ENCODE measurements around the gene FBLN2.
"Not testable (repeated sequence)": the region's sequence is repeated elsewhere in the genome, so short reads cannot be mapped to it uniquely, and the experiment has no call there.

Gene FBLN2

DNA sequence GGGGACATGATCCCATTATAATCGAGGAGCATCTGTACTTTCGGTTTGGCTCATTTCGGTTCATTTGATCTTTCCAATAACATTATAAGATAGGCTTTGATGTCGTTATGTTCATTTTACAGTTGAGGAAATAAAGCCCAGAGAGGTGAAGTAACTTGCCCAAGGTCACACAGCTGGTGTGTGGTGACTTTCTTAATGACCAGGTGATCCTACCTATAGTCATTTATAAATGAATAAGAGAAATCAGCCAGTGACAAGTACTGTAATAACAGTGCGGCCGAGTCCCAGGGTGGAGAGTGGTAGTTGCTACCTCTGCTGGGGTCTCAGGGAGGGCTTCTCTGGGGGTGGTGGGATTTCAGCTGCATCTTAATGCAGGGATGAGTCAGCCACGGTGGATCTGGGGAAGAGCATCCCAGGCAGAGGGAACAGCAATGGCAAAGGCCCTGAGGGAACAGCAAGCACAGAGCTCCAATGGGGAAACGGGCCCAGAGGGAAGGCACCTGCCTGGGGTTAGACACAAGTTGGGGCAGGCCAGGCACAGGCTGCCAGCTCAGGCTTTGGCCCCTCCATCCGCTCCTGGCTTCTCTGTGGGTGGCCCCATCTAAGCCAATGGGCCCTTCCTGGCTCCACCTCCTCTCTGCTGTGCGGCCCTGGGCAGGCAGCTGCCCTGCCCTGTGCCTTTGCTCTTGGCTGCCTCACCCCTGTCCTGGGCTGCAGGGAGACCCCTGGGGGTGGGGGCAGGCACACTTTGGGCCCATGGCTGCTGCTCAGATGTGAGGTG lies 1.1 kb upstream of the FBLN2 start:
- no peak for FAIRE-seq
- no peak for DNase-seq (ENCODE audit: low spot score)

DNA sequence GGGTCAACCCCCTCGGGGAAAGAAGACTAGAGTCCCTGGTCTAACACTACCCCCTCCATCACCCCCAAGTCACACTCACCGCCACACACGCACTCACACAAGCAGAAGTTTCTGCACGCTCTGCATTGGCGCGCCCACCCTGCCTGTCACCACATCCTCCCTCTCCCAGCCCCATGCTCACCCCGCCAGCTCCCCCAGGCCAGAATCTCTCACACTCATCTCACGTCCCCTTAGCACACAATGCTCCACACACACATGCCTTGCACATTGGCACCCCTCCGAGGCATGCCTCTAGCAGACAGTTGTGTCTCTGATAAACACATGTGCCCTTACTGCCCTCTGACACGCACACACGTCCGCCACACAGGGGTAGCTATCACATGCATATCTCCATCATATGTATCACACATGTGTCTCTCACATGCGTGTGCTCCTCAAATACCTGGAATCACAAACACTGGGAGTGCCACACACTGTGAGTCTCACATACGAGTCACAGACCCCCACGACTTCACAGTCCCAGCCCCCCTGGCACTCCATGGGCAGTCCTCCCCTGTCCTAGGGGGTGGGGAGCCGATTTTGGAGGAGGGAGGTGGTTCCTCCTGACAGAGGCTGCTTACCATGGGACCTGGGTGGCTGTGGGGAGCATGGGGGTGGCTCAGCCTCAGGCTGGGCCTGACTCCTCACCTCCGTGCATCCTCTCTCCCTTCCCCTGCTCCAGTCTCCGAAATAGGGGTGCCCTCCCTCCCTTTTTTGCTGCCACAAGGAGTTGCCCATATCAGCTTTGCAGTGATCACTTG lies 898 bp downstream of the FBLN2 start:
- no peak for FAIRE-seq
- DNase-seq (ENCODE audit: low spot score), result no peak

DNA sequence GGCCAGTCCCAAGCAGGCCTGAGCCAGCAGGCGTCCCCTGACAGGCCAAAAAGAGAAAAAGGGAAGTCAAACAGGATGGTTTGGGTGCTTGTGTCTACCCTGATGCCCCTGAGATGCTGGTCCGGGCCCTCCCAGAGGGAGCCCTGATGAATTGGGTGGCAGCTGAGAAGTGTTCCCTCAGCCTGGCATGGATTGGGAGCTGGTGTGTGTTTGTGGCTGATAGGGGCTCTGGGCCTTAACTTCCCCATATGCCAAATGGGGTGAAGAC lies 1.4 kb downstream of the FBLN2 start:
- no peak for DNase-seq (ENCODE audit: low spot score)
- FAIRE-seq, result no peak

- no peak for DNase-seq (ENCODE audit: low spot score)
- FAIRE-seq, result no peak
Observed at GRCh38 chr3:13550791-13551360, 2.0 kb downstream of the FBLN2 start.

DNA sequence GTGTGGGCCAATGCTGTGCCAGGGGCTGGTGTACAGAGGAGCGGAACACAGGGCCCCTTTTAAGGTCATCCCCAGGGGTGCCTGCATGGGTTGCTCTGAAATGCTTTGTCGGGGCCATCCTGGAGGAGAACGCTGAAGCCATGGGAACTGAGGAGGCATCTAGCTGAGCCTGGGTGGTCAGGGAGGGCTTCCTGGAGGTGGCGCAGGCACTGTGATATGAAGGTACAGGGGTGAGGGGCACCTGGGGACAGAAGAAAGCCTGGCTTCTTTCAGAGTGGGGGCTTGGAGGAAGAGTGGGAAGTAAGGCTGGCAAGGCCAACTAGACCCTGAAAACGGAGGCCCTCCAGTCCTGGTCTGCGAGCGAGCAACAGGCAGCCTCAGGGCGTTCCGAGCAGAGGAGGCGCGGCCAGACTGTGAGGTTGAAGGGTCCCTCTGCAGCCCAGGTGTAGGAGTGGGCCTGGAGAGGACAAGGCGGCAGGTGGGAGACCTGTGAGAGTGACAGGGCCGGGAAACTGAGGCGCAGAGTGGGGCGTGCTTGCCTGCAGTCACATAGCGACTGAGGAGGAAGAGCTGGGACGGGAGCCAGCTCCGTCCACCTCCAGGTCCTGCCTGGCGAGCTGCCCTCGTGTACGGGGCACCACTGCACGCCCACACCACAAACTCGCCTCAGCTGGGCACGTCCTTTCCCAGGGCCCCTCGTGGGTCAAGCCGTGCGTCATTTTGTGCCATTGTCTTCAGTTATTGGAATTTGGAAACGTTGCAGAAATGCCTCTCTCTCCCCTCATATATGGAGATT lies 4.1 kb downstream of the FBLN2 start:
- DNase-seq (ENCODE audit: low spot score), result no peak
- no peak for FAIRE-seq

DNA sequence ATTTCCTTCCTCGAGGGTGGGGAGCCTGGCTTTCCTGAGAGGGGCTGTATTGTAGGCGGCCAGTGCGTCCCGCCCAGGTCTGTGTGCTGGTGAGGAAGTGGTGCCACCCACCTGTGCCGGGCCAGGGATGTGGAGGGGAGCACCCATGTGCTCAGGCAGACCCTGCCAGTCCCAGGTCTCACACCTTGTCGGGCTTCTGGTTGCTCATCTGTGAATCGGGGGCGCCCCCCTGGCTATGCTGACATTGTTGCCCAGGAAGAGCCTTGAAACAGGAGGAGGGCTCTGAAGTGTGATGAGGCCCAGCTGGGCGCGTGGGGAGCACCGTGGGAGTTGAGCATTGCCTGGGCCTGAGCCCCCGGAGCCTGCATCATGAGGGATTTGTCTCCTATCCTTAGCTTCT lies 4.8 kb downstream of the FBLN2 start:
- DNase-seq (ENCODE audit: low spot score) (no peak), FAIRE-seq (no peak)

GRCh38 chr3:13555753-13556152 lies 6.8 kb downstream of the FBLN2 start:
- FAIRE-seq (no peak), DNase-seq (ENCODE audit: low spot score) (no peak)

GRCh38 chr3:13556207-13556606 lies 7.3 kb downstream of the FBLN2 start:
- DNase-seq (ENCODE audit: low spot score), result no peak
- no peak for FAIRE-seq

DNA sequence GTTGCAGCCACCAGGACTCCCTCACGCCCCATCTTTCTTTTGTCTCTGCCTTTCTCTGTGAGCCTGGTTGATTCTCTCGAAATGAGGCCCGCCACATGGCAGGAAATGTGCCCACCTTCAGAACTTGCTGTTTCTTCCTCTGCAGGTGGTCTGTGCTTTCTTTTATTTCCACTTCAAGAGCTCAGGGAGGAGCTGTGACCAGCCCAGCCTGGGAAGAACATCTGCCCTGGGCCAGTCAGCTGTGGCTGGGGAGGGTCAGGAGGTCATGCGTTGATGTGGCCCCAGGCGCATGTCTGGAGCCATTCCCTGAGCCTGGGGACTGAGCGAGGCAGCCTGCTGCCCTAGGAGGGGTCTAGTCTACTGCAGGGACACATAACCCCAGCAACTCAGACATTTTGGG lies 8.0 kb downstream of the FBLN2 start:
- DNase-seq (ENCODE audit: low spot score), result no peak
- FAIRE-seq, result no peak

- no peak for FAIRE-seq
- DNase-seq (ENCODE audit: low spot score), result no peak
Observed at GRCh38 chr3:13557417-13557816, 8.5 kb downstream of the FBLN2 start.

DNA sequence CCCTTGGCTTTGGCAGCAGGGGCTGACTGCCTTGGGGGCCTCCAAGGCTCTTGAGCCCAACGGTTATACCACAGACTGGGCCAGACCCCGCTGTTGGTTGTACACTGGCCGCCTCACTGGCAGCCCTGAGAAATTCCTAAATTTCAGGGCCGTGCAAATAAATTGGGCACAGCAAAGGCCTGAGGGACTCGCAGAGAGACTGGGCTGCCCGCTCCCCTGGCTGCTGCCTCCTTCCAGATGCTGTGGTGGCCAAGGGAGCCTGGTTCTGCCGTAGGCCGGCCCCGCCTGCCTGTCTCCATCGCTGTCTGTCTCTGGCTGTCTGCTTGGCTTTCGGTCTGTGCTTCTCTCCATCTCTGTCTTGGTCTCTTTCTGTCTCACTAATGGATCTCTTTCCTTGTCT lies 9.0 kb downstream of the FBLN2 start:
- no peak for FAIRE-seq
- no peak for DNase-seq (ENCODE audit: low spot score)

- FAIRE-seq (no peak), DNase-seq (ENCODE audit: low spot score) (no peak)
Observed at GRCh38 chr3:13558651-13559050, 9.7 kb downstream of the FBLN2 start.

GRCh38 chr3:13559764-13560525 lies 11.0 kb downstream of the FBLN2 start:
- FAIRE-seq (no peak), DNase-seq (ENCODE audit: low spot score) (no peak)

DNA sequence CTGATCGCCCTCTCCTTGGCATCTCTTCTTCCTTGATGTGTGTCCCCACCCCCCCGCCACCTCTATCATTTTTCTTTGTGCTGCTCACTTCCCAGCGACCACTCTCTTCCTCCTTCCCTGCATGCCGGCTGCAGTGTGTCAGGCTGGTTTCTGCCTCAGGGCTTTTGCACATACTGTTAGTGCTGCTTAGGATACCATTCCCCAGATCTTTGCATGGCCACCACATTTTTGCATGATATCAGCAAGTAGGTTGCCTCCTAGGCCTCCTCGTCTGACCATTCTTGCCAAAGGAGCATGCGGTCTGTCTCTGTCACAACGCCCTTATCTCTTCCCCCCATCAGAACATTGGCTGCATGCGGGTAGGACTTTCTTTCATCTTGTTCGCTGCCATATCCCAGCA lies 12.5 kb downstream of the FBLN2 start:
- FAIRE-seq (no peak), DNase-seq (ENCODE audit: low spot score) (no peak)

DNA sequence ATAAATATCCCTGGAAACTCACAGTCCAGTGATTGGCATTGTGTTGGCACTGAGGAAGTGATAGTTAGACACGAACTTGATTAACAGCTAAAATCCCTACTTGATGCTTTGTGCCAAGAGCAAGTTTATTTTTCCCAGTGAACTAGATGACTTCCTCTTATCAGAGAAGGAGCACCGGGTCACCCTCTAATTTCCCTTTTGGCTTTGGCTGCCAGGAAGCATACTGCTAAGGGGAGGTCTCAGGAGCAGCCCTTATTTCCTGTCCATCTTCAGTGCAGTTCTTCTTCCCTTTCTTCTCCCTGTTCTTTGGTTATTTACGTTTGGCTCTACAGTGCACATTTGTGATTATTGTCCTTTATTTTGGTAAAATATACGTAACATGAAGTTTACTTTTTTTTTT lies 13.0 kb downstream of the FBLN2 start:
- FAIRE-seq (no peak), DNase-seq (ENCODE audit: low spot score) (no peak)

- FAIRE-seq; DNase-seq (ENCODE audit: low spot score): not testable (repeated sequence)
Observed at GRCh38 chr3:13562421-13562820, 13.5 kb downstream of the FBLN2 start.

DNA sequence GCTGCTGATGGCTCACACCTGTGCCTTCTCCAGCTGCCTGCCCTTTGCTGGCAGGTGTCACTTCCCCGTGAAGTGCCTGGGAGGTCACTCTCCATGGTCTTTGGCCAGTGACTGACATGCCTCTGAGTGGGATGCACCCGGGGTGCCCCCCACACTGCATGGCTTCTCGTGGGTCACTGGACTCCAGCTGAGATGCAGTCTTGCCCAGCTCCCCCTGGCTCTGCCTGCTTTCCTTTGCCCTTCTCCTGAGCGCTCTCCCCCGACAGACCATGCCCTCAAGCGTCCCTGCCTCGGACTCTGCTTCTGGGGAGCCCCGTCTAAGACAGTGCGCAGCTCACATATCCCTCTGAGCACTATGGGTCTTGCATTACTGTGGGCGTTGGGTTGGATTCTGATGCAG lies 14.4 kb downstream of the FBLN2 start:
- no peak for DNase-seq (ENCODE audit: low spot score)
- FAIRE-seq, result no peak

DNA sequence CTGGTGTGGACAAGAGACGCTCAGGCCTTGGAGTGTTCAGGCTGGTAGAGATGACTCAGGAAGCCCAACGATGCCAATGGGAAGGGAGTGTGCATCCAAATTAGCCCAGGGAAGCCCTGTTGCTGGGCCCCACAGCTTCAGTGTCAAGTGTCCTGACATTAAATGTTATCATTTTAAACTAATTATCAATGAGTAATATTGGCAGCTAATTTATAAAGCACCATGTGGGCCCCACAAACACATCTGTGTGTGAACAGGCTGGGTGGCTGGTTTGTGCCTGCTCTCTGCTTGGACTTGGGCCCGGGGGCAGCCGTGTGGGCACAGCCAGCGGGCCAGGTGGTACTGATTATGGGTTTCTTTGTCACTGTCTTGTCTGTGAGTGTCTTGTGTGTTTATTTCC lies 15.0 kb downstream of the FBLN2 start:
- DNase-seq (ENCODE audit: low spot score) (no peak), FAIRE-seq (no peak)

- DNase-seq (ENCODE audit: low spot score), result no peak
- no peak for FAIRE-seq
Observed at GRCh38 chr3:13564751-13565560, 16.0 kb downstream of the FBLN2 start.

Data from RCC 7860 (cell line).